AG04449 (cell line): ENCODE data around the gene SPRED1.
A peak's percentile ranks its signal among the peaks of the same experiment; 100 is the strongest.
"Not testable (repeated sequence)": the region's sequence is repeated elsewhere in the genome, so short reads cannot be mapped to it uniquely, and the experiment has no call there.

Experiments
- CTCF ChIA-PET: fragments of 350-600 bp; formaldehyde crosslinking; extraction: SDS; loops from one replicate; lab custom pipeline; 2021; ENCODE audit warnings: antibody characterized with exemption; lab: Yijun Ruan, JAX
- POLR2A ChIA-PET: fragments of 400-600, 350-600 bp; formaldehyde crosslinking; extraction: SDS; loops from one replicate; lab custom pipeline; 2020; ENCODE audit warnings: antibody characterized with exemption, inconsistent platforms; lab: Yijun Ruan, JAX
- DNase-seq: peaks from one replicate; pipeline ENCODE4 v3.0.0-alpha.2; 2010; ENCODE audit warnings: low read depth, low spot score
- H3K4me3 ChIP-seq: 2 replicates; pipeline ENCODE4 v1.5.1; 2011; ENCODE audit warnings: low read depth, mild to moderate bottlenecking, control low read depth, low read length
- CTCF ChIP-seq: IDR thresholded peaks from one replicate; pipeline ENCODE4 v1.5.1; 2011; ENCODE audit warnings: mild to moderate bottlenecking, moderate library complexity, low read length, control low read depth, inconsistent platforms; ENCODE audit not compliant: insufficient read depth; ENCODE audit errors: missing control alignments

Gene SPRED1

GRCh38 chr15:38263996-38264395 is 11.4 kb downstream of the SPRED1 start:
- ChIA-PET CTCF (interaction anchor here (0.9 to 1.4 kb wide), 2 partner anchors 123 to 262 kb away, joined by 3 read pairs; no protein-coding TSS in a partner anchor), POLR2A (interaction anchor here (1.9 kb wide), 1 partner anchor 12 kb away, joined by 7 read pairs; the partner anchor contains the start of gene SPRED1)
- H3K4me3 ChIP-seq, result no peak overlapping the region
- no peak for TF ChIP-seq CTCF
- peak; percentile 65 for DNase-seq

GRCh38 chr15:38266247-38266986 is 13.8 kb downstream of the SPRED1 start:
- ChIA-PET POLR2A (interaction anchor here (3.3 kb wide), 1 partner anchor 14 kb away, joined by 31 read pairs; the partner anchor contains the start of gene SPRED1), CTCF (interaction anchor here (0.9 to 1.4 kb wide), 7 partner anchors 13 to 298 kb away, joined by 3 to 7 read pairs (median 4); partner anchors contain the start of gene RASGRP1)
- peak overlapping the region; percentile 37 for H3K4me3 ChIP-seq
- no peak for DNase-seq
- no peak for TF ChIP-seq CTCF

GRCh38 chr15:38267421-38268022 is 14.9 kb downstream of the SPRED1 start:
- no peak for TF ChIP-seq CTCF
- CTCF ChIA-PET, result interaction anchor here (1.0 to 1.4 kb wide), 5 partner anchors 14 to 271 kb away, joined by 3 to 7 read pairs (median 5); no protein-coding TSS in a partner anchor
- POLR2A ChIA-PET, result interaction anchor here (3.3 kb wide), 1 partner anchor 15 kb away, joined by 31 read pairs; the partner anchor contains the start of gene SPRED1
- no peak overlapping the region for H3K4me3 ChIP-seq
- no peak for DNase-seq

GRCh38 chr15:38271144-38271543 is 18.5 kb downstream of the SPRED1 start:
- CTCF ChIA-PET, result interaction anchor here (0.9 kb wide), 1 partner anchor 269 kb away, joined by 3 read pairs; no protein-coding TSS in a partner anchor
- POLR2A ChIA-PET, result no interaction called here
- no peak for TF ChIP-seq CTCF

GRCh38 chr15:38271895-38272294 is 19.3 kb downstream of the SPRED1 start:
- no peak for TF ChIP-seq CTCF
- H3K4me3 ChIP-seq, result no peak overlapping the region
- DNase-seq, result no peak
- ChIA-PET POLR2A (no interaction called here), CTCF (no interaction called here)

More at GRCh38 chr15:38271144-38271543, 18.5 kb downstream of the SPRED1 start:
- H3K4me3 ChIP-seq, result no peak overlapping the region
- DNase-seq, result no peak

GRCh38 chr15:38272431-38272830 is 19.8 kb downstream of the SPRED1 start:
- POLR2A ChIA-PET, CTCF ChIA-PET, DNase-seq, H3K4me3 ChIP-seq: not testable (repeated sequence)
